Measurements from ENCODE around the gene STK17A.

- no peak for TF ChIP-seq POLR2AphosphoS5 (IDR thresholded peaks at IDR 0.05; ENCODE audit: borderline replicate concordance, low read depth, low read length)
- no peak for TF ChIP-seq EZH2 (IDR thresholded peaks at IDR 0.05)
- no peak for TF ChIP-seq FOXP2 (optimal IDR thresholded peaks at IDR 0.05; ENCODE audit: control extremely low read depth, extremely low read length, insufficient read depth)
Measured at GRCh38 chr7:43576241-43576640, 6.7 kb upstream of the STK17A start.

All from SK-N-MC (cell line).